Loucy (cell line): ENCODE data around the gene LCN15.

ENCODE experiments used
- CTCF ChIP-seq: fragments of 200-600 bp; sonication (generic); conservative IDR thresholded peaks from 2 replicates; pipeline ENCODE4 v1.5.1; 2014; ENCODE audit warnings: mild to moderate bottlenecking, antibody characterized with exemption, low read length
- EZH2phosphoT487 ChIP-seq: fragments of 200-600 bp; IDR thresholded peaks from 2 replicates; pipeline ENCODE4 v1.6.1; 2018; ENCODE audit warnings: antibody characterized with exemption, mild to moderate bottlenecking, moderate library complexity, borderline replicate concordance

GRCh38 chr9:136722969-136723356 is 41.4 kb downstream of the LCN15 start:
- TF ChIP-seq CTCF = no peak
- no peak for TF ChIP-seq EZH2phosphoT487
